Fibroblast of lung (primary cell): ENCODE data around the gene SAXO1. TPM values are rescaled to one million over a fixed set of nuclear protein-coding genes. Genes with fewer than 3 reads are reported as not detected.
A peak's percentile ranks its signal among the peaks of the same experiment; 100 is the strongest.

Experiments used
- DNase-seq, 2 donors: peaks; one replicate each; pipeline versions ENCODE4 v3.0.0 to v3.0.0-alpha.2; 2010; ENCODE audit warnings: low read depth in 2 of 2
- H2AFZ ChIP-seq: 2 replicates; pipeline ENCODE4 v1.5.1; 2012; ENCODE audit warnings: low read length, control low read depth, inconsistent platforms
- H3K27ac ChIP-seq: 2 replicates; pipeline ENCODE4 v1.5.1; 2011; ENCODE audit warnings: low read length, control low read depth; ENCODE audit not compliant: insufficient read depth
- H3K27me3 ChIP-seq: 2 replicates; pipeline ENCODE4 v1.5.1; 2011; ENCODE audit warnings: mild to moderate bottlenecking, low read length; ENCODE audit not compliant: control insufficient read depth, insufficient read depth
- H3K36me3 ChIP-seq: 2 replicates; pipeline ENCODE4 v1.5.1; 2011; ENCODE audit warnings: low read length; ENCODE audit not compliant: control insufficient read depth, insufficient read depth
- H3K4me1 ChIP-seq: 2 replicates; pipeline ENCODE4 v1.5.1; 2011; ENCODE audit warnings: low read length; ENCODE audit not compliant: control insufficient read depth, insufficient read depth; ENCODE audit errors: extremely low read depth
- H3K4me2 ChIP-seq: 2 replicates; pipeline ENCODE4 v1.5.1; 2011; ENCODE audit warnings: low read length, control low read depth; ENCODE audit not compliant: insufficient read depth; ENCODE audit errors: extremely low read depth
- H3K4me3 ChIP-seq, 4 experiments: fragments of 200-600 bp in 1 of 4; sonication (generic) in 1 of 4; replicated peaks in 1 of 4; 2 replicates each; pipeline ENCODE4 v1.5.1; 2011 to 2016; ENCODE audit warnings: low read length in 4 of 4, low read depth in 3 of 4, mild to moderate bottlenecking in 3 of 4, control low read depth in 2 of 4, inconsistent platforms in 1 of 4, mixed read lengths in 1 of 4; ENCODE audit not compliant: insufficient read depth in 1 of 4; ENCODE audit errors: control extremely low read depth in 1 of 4
- H3K79me2 ChIP-seq: 2 replicates; pipeline ENCODE4 v1.5.1; 2012; ENCODE audit warnings: mild to moderate bottlenecking, low read length, inconsistent platforms; ENCODE audit not compliant: control insufficient read depth, insufficient read depth
- H3K9ac ChIP-seq: 2 replicates; pipeline ENCODE4 v1.5.1; 2011; ENCODE audit warnings: mild to moderate bottlenecking, low read length, control low read depth; ENCODE audit not compliant: insufficient read depth
- H3K9me3 ChIP-seq: 2 replicates; pipeline ENCODE4 v1.5.1; 2012; ENCODE audit warnings: low read depth, low read length; ENCODE audit not compliant: control insufficient read depth, insufficient read depth
- H4K20me1 ChIP-seq: 2 replicates; pipeline ENCODE4 v1.5.1; 2011; ENCODE audit warnings: low read length; ENCODE audit not compliant: control insufficient read depth, insufficient read depth; ENCODE audit errors: extremely low read depth
- EZH2 ChIP-seq: IDR thresholded peaks from 2 replicates; pipeline ENCODE4 v1.5.1; 2012; ENCODE audit warnings: low read length, control low read depth, mild to moderate bottlenecking; ENCODE audit errors: missing control alignments
- polyA plus RNA-seq, 2 donors: library from polyadenylated mRNA; depleted of rRNA in 1 of 2; stranded (reverse) in 1 of 2; unstranded in 1 of 2; fragments of >200 nt; gene quantifications; 2 replicates each; pipeline ENCODE4 v1.2.1, GENCODE V29; 2011 to 2012; ENCODE audit warnings: missing spikeins in 1 of 2
- total RNA-seq: library from RNA; depleted of rRNA; stranded (reverse); fragments of >200 nt; gene quantifications from 2 replicates; pipeline ENCODE4 v1.2.1, GENCODE V29; 2014
- TF ChIP-seq, protein P1 (sequence below), 2 donors: IDR thresholded peaks in 1 of 2; conservative IDR thresholded peaks in 1 of 2; 1 replicate in 1 of 2; 2 replicates in 1 of 2; pipeline ENCODE4 v1.5.1; 2011 to 2012; ENCODE audit warnings: low read length in 2 of 2, control low read depth in 1 of 2, inconsistent platforms in 1 of 2, low read depth in 1 of 2, mild to moderate bottlenecking in 1 of 2

The SAXO1 gene
- total and polyA plus RNA-seq, 2 donors (not counting 1 experiment from before 2014, with no cell fraction given) = 0.01 to 0.17 TPM

DNA sequence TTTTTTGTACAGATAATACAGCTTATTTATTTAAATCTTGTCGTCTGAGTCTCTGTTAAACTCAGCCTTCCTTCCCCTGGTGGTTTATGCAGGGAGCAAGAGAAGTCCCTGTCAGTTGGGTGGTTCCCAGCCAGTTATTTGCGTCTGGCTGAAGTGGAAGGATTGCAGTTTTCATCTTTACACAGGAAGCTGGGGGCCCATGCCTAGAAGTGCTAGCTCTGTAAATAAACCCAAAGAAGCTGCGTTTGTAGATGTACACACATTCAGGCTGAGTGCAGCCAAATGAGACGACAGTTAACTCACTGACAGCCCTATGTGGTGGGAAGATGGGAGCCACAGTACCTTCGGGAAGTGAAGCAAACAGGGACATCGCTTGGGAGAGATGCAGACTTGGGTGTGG lies 122.1 kb downstream of the SAXO1 start:
- no peak overlapping the region for H3K9ac ChIP-seq
- H3K79me2 ChIP-seq = no peaks in the 10 kb centered on the region
- H2AFZ ChIP-seq = peak overlapping the region; percentile 28
- no peak overlapping the region for H3K4me3 ChIP-seq
- peaks cover 3% of the 10 kb centered on the region for H3K36me3 ChIP-seq
- H4K20me1 ChIP-seq = no peaks in the 10 kb centered on the region
- H3K4me2 ChIP-seq = peak overlapping the region; percentile 46
- H3K27ac ChIP-seq = no peak overlapping the region
- DNase-seq = peak in 1 of 2 donors; percentile 34
- H3K4me1 ChIP-seq = peaks cover 10% of the 10 kb centered on the region
- TF ChIP-seq EZH2 = no peak
- TF ChIP-seq, protein P1, sequence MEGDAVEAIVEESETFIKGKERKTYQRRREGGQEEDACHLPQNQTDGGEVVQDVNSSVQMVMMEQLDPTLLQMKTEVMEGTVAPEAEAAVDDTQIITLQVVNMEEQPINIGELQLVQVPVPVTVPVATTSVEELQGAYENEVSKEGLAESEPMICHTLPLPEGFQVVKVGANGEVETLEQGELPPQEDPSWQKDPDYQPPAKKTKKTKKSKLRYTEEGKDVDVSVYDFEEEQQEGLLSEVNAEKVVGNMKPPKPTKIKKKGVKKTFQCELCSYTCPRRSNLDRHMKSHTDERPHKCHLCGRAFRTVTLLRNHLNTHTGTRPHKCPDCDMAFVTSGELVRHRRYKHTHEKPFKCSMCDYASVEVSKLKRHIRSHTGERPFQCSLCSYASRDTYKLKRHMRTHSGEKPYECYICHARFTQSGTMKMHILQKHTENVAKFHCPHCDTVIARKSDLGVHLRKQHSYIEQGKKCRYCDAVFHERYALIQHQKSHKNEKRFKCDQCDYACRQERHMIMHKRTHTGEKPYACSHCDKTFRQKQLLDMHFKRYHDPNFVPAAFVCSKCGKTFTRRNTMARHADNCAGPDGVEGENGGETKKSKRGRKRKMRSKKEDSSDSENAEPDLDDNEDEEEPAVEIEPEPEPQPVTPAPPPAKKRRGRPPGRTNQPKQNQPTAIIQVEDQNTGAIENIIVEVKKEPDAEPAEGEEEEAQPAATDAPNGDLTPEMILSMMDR (conservative IDR thresholded peaks at IDR 0.05 in 1 of 2, IDR thresholded peaks at IDR 0.05 in 1 of 2; ENCODE audit: low read depth in 1 of 2, low read length in 2 of 2) = peak in 1 of 2 donors; percentile 21
- H3K27me3 ChIP-seq = no peaks in the 10 kb centered on the region
- no peaks in the 10 kb centered on the region for H3K9me3 ChIP-seq

DNA sequence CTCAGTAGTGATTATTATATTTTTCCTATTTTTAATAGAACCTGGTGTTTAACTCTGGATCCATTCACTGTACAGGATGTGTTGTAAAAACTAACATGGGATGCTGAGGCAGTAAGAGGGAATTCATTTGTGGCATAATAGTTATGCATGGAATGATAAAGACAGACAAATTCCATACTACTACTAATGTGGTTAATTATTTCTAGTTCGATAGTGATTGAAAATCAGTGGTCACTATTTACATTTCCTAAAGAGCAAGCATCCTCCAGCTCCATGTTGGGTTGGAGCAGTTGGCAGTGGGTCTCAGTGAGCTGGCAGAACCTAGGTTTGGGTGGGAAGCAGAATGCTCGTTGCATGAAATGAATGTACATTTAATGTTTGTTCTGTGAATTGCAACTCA lies 122.6 kb downstream of the SAXO1 start:
- TF ChIP-seq, protein P1 (conservative IDR thresholded peaks at IDR 0.05 in 1 of 2, IDR thresholded peaks at IDR 0.05 in 1 of 2; ENCODE audit: low read depth in 1 of 2, low read length in 2 of 2) = no peak
- no peak for TF ChIP-seq EZH2
- Histone ChIP-seq H3K79me2 (no peaks in the 10 kb centered on the region), H3K4me1 (peaks cover 15% of the 10 kb centered on the region), H3K27ac (no peak overlapping the region), H2AFZ (no peak overlapping the region), H3K27me3 (no peaks in the 10 kb centered on the region), H3K9ac (no peak overlapping the region), H3K36me3 (peaks cover 3% of the 10 kb centered on the region), H4K20me1 (no peaks in the 10 kb centered on the region), H3K9me3 (no peaks in the 10 kb centered on the region), H3K4me2 (peak overlapping the region; percentile 46), H3K4me3 (no peak overlapping the region)
- DNase-seq = peak; percentile 15 to 65

DNA sequence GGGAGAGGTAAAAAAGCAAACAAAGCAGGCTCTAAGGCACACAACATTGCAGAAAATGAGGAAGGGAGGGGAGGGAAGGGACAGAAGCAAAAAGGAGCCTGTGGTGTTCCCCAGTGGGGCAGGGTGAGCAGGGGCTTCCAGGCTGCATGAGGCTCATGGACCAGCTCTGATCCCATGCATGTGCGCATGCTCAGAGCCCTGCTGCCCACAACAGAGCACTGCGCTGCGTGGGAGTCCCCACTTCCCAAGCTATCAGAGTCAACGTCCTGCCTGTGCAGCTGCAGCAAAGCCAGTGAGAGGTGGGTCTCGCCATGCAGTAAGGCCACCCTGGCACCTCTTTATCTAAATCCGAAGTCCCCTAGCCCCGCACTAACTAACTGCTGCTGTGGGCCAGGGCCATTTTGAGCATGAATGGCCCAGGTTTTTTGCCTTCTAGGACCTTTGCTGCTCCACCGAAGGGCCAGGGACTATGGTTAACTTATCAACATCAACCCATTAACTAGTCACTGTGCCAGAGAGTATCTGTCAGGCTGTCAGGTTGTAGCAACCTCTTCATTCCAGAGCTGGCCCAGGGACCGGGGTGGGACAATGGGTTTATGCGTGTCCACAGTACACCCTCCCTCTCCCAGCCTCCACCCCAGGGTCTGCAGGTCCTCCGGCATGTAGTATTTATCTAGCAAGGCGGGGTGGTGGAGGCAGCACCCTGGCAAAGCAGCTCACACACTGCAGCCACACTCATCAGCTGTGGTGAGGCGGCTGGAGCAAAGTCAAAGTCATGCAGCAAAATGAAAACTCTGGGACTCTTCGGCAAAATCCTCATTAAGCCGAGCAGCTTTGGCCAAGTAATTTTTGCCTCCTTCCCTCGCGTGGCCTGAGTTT lies 123.6 kb downstream of the SAXO1 start:
- Histone ChIP-seq H3K9ac (no peak overlapping the region), H3K4me1 (peaks cover 16% of the 10 kb centered on the region), H3K36me3 (peaks cover 3% of the 10 kb centered on the region), H4K20me1 (no peaks in the 10 kb centered on the region), H3K9me3 (no peaks in the 10 kb centered on the region), H2AFZ (no peak overlapping the region), H3K4me3 (no peak overlapping the region), H3K4me2 (no peak overlapping the region), H3K27ac (no peak overlapping the region), H3K79me2 (no peaks in the 10 kb centered on the region), H3K27me3 (no peaks in the 10 kb centered on the region)
- DNase-seq = no peak
- TF ChIP-seq EZH2 = no peak
- TF ChIP-seq, protein P1 (conservative IDR thresholded peaks at IDR 0.05 in 1 of 2, IDR thresholded peaks at IDR 0.05 in 1 of 2; ENCODE audit: low read depth in 1 of 2, low read length in 2 of 2) = no peak
